ENCODE data around the gene AZGP1. TPM values are rescaled to one million over a fixed set of nuclear protein-coding genes. Genes with fewer than 3 reads are reported as not detected.

The AZGP1 gene
- total and polyA plus RNA-seq, 2 of the 13 experiments (the other 11 are each of a cell fraction or from before 2014, with no cell fraction given) = 93.8 to 229 TPM

DNA sequence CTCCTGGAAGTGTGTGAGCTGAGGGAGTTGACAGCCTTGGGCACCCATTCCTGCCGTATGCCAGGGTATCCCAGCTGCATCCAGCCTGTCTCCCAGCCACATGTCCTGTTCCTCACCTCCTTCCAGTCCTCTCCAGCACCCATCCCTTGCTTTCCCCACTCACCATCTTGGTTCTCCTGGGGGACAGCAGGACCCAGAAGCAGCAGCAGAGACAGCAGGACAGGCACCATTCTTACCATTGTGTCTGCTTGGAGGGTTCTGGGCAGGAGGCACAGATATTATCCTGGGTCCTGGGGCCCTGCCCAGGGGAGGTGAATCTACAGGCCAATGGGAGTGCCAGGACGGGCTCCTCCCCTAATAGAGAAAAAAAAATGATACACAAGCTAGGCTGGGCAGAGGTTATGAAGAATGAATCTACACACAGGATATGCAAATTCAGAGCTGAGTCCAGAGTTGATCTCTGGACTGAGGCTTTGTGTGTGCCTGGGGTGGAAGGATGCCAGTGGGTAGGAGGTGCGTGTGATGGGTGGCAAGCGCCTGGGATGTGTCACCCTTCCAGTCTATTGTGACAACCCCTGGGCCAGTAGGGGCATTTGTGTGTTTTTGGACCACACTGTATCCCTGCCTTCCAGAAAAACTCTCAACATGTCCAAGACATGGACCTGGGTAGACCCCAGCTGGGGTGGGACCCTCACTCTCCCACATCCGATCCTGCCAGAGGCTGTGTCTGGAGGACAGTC is at the start of gene AZGP1 (continued):
- TF ChIP-seq, protein P1, sequence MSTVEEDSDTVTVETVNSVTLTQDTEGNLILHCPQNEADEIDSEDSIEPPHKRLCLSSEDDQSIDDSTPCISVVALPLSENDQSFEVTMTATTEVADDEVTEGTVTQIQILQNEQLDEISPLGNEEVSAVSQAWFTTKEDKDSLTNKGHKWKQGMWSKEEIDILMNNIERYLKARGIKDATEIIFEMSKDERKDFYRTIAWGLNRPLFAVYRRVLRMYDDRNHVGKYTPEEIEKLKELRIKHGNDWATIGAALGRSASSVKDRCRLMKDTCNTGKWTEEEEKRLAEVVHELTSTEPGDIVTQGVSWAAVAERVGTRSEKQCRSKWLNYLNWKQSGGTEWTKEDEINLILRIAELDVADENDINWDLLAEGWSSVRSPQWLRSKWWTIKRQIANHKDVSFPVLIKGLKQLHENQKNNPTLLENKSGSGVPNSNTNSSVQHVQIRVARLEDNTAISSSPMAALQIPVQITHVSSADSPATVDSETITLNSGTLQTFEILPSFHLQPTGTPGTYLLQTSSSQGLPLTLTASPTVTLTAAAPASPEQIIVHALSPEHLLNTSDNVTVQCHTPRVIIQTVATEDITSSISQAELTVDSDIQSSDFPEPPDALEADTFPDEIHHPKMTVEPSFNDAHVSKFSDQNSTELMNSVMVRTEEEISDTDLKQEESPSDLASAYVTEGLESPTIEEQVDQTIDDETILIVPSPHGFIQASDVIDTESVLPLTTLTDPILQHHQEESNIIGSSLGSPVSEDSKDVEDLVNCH (CRISPR knock-in tag; IDR thresholded peaks at IDR 0.05) = no peak
- no peak for TF ChIP-seq MED13 (CRISPR knock-in tag; IDR thresholded peaks at IDR 0.05)
- TF ChIP-seq ZNF883 (CRISPR knock-in tag; IDR thresholded peaks at IDR 0.05; ENCODE audit: not compliant biosample characterization) = no peak
- peak; percentile 58 for TF ChIP-seq PPARG (CRISPR knock-in tag; conservative IDR thresholded peaks at IDR 0.05)
- peak; percentile 34 for TF ChIP-seq CCAR2 (optimal IDR thresholded peaks at IDR 0.05; ENCODE audit: low read depth, low read length)
- 0 out of 2 replicates have a peak, but pooled peaks have one; percentile 71 for TF ChIP-seq ZNF761 (CRISPR knock-in tag; conservative IDR thresholded peaks at IDR 0.05)
- TF ChIP-seq, protein P2, sequence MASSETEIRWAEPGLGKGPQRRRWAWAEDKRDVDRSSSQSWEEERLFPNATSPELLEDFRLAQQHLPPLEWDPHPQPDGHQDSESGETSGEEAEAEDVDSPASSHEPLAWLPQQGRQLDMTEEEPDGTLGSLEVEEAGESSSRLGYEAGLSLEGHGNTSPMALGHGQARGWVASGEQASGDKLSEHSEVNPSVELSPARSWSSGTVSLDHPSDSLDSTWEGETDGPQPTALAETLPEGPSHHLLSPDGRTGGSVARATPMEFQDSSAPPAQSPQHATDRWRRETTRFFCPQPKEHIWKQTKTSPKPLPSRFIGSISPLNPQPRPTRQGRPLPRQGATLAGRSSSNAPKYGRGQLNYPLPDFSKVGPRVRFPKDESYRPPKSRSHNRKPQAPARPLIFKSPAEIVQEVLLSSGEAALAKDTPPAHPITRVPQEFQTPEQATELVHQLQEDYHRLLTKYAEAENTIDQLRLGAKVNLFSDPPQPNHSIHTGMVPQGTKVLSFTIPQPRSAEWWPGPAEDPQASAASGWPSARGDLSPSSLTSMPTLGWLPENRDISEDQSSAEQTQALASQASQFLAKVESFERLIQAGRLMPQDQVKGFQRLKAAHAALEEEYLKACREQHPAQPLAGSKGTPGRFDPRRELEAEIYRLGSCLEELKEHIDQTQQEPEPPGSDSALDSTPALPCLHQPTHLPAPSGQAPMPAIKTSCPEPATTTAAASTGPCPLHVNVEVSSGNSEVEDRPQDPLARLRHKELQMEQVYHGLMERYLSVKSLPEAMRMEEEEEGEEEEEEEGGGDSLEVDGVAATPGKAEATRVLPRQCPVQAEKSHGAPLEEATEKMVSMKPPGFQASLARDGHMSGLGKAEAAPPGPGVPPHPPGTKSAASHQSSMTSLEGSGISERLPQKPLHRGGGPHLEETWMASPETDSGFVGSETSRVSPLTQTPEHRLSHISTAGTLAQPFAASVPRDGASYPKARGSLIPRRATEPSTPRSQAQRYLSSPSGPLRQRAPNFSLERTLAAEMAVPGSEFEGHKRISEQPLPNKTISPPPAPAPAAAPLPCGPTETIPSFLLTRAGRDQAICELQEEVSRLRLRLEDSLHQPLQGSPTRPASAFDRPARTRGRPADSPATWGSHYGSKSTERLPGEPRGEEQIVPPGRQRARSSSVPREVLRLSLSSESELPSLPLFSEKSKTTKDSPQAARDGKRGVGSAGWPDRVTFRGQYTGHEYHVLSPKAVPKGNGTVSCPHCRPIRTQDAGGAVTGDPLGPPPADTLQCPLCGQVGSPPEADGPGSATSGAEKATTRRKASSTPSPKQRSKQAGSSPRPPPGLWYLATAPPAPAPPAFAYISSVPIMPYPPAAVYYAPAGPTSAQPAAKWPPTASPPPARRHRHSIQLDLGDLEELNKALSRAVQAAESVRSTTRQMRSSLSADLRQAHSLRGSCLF (CRISPR knock-in tag; IDR thresholded peaks at IDR 0.05; ENCODE audit: borderline replicate concordance) = no peak
- no peak; the same call in 1 of the 2 replicates for TF ChIP-seq ZFP37 (CRISPR knock-in tag; IDR thresholded peaks at IDR 0.05; ENCODE audit: borderline replicate concordance)
- no peak for TF ChIP-seq ATF6 (CRISPR knock-in tag; conservative IDR thresholded peaks at IDR 0.05)
- no peak for TF ChIP-seq MAZ (IDR thresholded peaks at IDR 0.05; ENCODE audit: borderline replicate concordance, low read depth, low read length)
- no peak for TF ChIP-seq MAZ (CRISPR knock-in tag; IDR thresholded peaks at IDR 0.05; ENCODE audit: low read depth)
- no peak for TF ChIP-seq ATRX (CRISPR knock-in tag; IDR thresholded peaks at IDR 0.05; ENCODE audit: borderline replicate concordance)
- TF ChIP-seq ZNF784 (CRISPR knock-in tag; IDR thresholded peaks at IDR 0.05; ENCODE audit: borderline replicate concordance) = no peak
- no peak for TF ChIP-seq SNRNP70 (IDR thresholded peaks at IDR 0.05; ENCODE audit: low read depth, low read length)
- TF ChIP-seq PLRG1 (conservative IDR thresholded peaks at IDR 0.05) = no peak
- TF ChIP-seq ZBTB1 (CRISPR knock-in tag; IDR thresholded peaks at IDR 0.05; ENCODE audit: borderline replicate concordance) = no peak

All from HepG2 (cell line).